Nephron progenitor cell (in vitro differentiated cells): ENCODE results near the gene TTC23L.

Source experiments
- DNase-seq: peaks from one replicate; pipeline ENCODE4 v3.0.0; 2021
- H3K27ac Mint-ChIP-seq: 2 replicates; pipeline ENCODE4 v1.8.0; 2021; ENCODE audit warnings: mild to moderate bottlenecking, moderate library complexity, mixed read lengths
- H3K27me3 Mint-ChIP-seq: 2 replicates; pipeline ENCODE4 v1.8.0; 2021; ENCODE audit warnings: mild to moderate bottlenecking, low read depth, mixed read lengths; ENCODE audit not compliant: poor library complexity
- H3K36me3 Mint-ChIP-seq: 2 replicates; pipeline ENCODE4 v1.8.0; 2021; ENCODE audit warnings: low read depth, mixed read lengths
- H3K4me1 Mint-ChIP-seq: 2 replicates; pipeline ENCODE4 v1.8.0; 2021; ENCODE audit warnings: mixed read lengths
- H3K4me3 Mint-ChIP-seq: 2 replicates; pipeline ENCODE4 v1.8.0; 2021; ENCODE audit warnings: mild to moderate bottlenecking, moderate library complexity, mixed read lengths
- H3K9me3 Mint-ChIP-seq: 2 replicates; pipeline ENCODE4 v1.8.0; 2021; ENCODE audit warnings: mild to moderate bottlenecking, moderate library complexity, mixed read lengths
- TF ChIP-seq, protein P1 (sequence below): fragments of 200-600 bp; sonication (generic); IDR thresholded peaks from 2 replicates; pipeline ENCODE4 v1.5.0; 2021; ENCODE audit warnings: antibody characterized with exemption

The TTC23L gene

DNA sequence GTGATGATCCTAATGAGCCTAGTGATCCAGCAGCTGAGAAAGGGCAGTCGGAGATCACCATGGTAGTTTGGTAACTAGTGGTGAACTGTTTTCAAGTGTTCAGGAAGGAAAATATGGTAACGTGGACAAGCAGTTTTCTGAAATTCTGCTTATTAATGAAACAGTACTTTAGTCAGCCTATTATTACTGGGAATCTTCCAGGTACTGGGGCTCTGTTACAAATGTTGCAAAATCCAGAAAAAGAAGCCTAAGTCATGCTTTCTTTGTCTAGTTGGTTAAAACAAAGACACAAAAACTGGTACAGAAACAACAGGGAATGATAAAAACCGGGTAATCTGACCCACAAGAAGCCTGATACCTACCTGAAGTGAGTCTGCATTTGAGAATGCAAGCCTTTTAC is 18.2 kb downstream of the TTC23L start:
- H3K27ac Mint-ChIP-seq, result no peak overlapping the region
- peaks cover 7% of the 10 kb centered on the region for H3K9me3 Mint-ChIP-seq
- no peak overlapping the region for H3K4me3 Mint-ChIP-seq
- peaks cover 8% of the 10 kb centered on the region for H3K36me3 Mint-ChIP-seq
- no peak for DNase-seq
- TF ChIP-seq, protein P1, sequence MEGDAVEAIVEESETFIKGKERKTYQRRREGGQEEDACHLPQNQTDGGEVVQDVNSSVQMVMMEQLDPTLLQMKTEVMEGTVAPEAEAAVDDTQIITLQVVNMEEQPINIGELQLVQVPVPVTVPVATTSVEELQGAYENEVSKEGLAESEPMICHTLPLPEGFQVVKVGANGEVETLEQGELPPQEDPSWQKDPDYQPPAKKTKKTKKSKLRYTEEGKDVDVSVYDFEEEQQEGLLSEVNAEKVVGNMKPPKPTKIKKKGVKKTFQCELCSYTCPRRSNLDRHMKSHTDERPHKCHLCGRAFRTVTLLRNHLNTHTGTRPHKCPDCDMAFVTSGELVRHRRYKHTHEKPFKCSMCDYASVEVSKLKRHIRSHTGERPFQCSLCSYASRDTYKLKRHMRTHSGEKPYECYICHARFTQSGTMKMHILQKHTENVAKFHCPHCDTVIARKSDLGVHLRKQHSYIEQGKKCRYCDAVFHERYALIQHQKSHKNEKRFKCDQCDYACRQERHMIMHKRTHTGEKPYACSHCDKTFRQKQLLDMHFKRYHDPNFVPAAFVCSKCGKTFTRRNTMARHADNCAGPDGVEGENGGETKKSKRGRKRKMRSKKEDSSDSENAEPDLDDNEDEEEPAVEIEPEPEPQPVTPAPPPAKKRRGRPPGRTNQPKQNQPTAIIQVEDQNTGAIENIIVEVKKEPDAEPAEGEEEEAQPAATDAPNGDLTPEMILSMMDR, result no peak
- peaks cover 13% of the 10 kb centered on the region for H3K27me3 Mint-ChIP-seq
- peaks cover 49% of the 10 kb centered on the region for H3K4me1 Mint-ChIP-seq

DNA sequence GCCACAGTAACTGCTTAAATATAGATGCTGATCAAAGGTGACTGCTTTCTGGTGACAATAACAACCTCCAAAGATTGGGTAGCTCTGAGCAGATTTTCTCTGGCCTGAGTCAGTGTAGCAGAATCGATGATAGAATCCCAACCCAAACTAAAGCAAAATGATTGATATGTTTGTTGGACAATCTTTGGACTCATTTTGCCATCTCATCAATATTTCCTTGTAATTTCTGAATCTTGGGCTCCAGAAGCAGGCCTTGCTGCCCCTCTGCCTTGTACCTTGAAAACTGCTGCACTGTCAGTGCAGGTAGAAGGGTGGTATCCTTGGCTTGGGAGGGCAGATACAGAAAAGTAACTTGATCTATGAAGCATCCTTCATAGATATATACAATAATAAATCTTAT is 18.9 kb downstream of the TTC23L start:
- Mint-ChIP-seq H3K4me1 (peaks cover 42% of the 10 kb centered on the region), H3K36me3 (peaks cover 1% of the 10 kb centered on the region), H3K27ac (no peak overlapping the region), H3K9me3 (no peaks in the 10 kb centered on the region), H3K4me3 (no peak overlapping the region), H3K27me3 (peaks cover 14% of the 10 kb centered on the region)
- no peak for DNase-seq
- TF ChIP-seq, protein P1, result no peak

DNA sequence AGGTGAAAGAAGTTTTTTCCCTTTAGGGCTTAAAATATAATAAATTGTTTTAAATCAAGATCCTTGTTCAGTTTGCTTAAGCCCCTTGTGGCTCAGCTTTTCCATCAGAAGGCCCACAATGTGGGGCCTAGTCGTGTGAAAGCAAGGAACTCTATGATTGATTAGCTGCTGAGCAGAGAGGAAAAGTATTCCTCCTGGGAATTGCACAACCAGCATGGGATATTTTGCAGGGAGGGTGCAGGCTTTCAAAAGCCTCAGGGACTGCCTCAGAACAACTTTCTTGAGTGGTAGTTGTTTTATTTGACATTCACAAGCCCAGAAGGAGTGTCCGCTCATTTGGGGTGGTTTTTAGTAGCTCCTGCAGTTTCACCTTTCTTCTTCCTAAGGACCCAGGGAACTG is 19.8 kb downstream of the TTC23L start:
- H3K9me3 Mint-ChIP-seq, result no peaks in the 10 kb centered on the region
- TF ChIP-seq, protein P1, result no peak
- peaks cover 16% of the 10 kb centered on the region for H3K27me3 Mint-ChIP-seq
- no peak overlapping the region for H3K4me3 Mint-ChIP-seq
- DNase-seq, result no peak
- peak overlapping the region; percentile 47 for H3K27ac Mint-ChIP-seq
- no peaks in the 10 kb centered on the region for H3K36me3 Mint-ChIP-seq
- peaks cover 33% of the 10 kb centered on the region for H3K4me1 Mint-ChIP-seq

DNA sequence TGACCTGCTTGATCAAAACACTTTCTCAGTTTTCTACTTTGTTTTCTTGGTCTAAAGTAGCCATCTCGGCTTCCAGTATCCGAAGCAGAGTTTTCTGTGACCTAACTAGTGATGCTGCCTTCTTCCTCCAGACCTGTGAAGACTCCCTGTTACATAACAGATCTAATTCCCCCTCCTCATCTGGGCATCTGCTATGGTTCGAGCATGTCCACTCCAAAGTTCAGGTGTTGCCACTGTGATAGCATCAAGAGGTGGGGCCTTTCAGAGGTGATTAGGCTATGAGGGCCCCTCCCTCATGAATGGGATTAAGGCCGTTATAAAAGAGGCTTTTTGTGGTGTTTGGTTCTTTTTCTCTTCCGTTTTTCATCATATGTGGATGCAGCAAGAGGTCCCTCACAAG is 20.3 kb downstream of the TTC23L start:
- TF ChIP-seq, protein P1, result no peak
- peak overlapping the region; percentile 47 for H3K27ac Mint-ChIP-seq

DNA sequence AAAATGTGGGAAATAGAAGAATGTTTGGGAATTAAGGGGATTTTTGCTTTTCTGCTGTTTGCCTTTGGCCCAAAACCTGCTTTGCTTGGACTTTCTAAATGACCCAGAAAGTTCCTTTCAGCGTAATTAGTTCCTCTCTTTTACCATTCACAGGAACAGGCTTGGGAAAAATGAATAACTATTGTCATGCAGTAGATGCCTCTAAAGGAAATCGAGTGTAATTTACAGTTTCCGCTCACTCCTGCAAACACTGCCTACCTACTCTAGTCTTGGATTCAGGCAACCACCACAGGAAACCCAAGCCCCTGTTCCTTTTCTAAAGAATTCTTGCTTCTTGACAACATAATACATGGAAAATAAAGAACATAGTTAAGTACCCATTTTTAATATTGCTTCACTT is 25.0 kb downstream of the TTC23L start:
- no peak overlapping the region for H3K4me3 Mint-ChIP-seq
- no peaks in the 10 kb centered on the region for H3K9me3 Mint-ChIP-seq
- no peak overlapping the region for H3K27ac Mint-ChIP-seq
- H3K36me3 Mint-ChIP-seq, result no peaks in the 10 kb centered on the region
- no peak for DNase-seq
- TF ChIP-seq, protein P1, result no peak
- peaks cover 22% of the 10 kb centered on the region for H3K4me1 Mint-ChIP-seq
- peaks cover 7% of the 10 kb centered on the region for H3K27me3 Mint-ChIP-seq

More for the DNA sequence above, 20.3 kb downstream of the TTC23L start:
- H3K9me3 Mint-ChIP-seq, result no peaks in the 10 kb centered on the region
- H3K4me3 Mint-ChIP-seq, result no peak overlapping the region
- H3K36me3 Mint-ChIP-seq, result no peaks in the 10 kb centered on the region
- H3K27me3 Mint-ChIP-seq, result peaks cover 16% of the 10 kb centered on the region
- no peak for DNase-seq
- peaks cover 28% of the 10 kb centered on the region for H3K4me1 Mint-ChIP-seq

DNA sequence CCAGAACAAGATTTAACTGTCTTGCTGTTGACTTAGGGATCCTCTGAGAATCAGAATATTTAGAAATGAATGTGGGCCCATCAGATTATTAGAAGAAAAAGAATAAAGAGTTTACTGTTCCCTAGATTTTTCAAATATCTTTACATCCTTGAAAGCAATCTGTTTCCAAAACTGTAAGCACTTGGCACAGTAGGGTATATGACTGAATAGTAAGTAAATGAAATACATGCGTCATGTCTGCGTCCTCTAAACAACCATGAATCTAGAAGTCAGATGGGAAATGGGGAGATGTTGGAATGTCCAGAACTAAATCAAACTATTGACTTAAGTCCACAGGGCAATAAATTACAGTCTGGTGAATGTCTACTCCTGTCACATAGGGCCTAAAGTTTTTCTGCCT is 26.1 kb downstream of the TTC23L start:
- H3K27me3 Mint-ChIP-seq, result peaks cover 7% of the 10 kb centered on the region
- peaks cover 13% of the 10 kb centered on the region for H3K4me1 Mint-ChIP-seq
- H3K36me3 Mint-ChIP-seq, result peaks cover 7% of the 10 kb centered on the region
- no peaks in the 10 kb centered on the region for H3K9me3 Mint-ChIP-seq
- no peak for DNase-seq
- H3K27ac Mint-ChIP-seq, result no peak overlapping the region
- TF ChIP-seq, protein P1, result no peak
- no peak overlapping the region for H3K4me3 Mint-ChIP-seq
